ENCODE data around the gene THOP1.
"Not testable (repeated sequence)": the region's sequence is repeated elsewhere in the genome, so short reads cannot be mapped to it uniquely, and the experiment has no call there.

THOP1 gene

DNA sequence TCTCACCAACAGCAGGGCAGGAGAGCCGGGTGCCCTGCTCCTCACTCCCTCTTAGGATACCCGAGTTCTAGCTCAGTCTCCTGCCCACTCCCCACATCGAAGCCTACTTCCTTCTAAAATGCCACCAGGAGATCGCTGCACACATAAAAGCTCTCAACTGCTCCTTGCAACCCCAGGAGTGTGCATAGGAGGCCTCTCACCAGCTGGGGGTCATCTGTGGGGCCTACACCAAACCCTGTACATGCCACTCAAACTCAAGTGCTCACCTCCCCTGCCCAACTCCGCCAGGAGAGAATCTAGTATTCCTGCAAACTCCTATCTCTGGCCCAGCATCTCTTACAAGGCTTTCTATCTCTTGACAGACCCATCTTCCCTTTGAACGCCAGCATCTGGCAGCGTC is 5.0 kb upstream of the THOP1 start:
- in situ Hi-C loops (cut with MboI; ENCODE audit: low sequenced_read_pairs), result no loop called here

DNA sequence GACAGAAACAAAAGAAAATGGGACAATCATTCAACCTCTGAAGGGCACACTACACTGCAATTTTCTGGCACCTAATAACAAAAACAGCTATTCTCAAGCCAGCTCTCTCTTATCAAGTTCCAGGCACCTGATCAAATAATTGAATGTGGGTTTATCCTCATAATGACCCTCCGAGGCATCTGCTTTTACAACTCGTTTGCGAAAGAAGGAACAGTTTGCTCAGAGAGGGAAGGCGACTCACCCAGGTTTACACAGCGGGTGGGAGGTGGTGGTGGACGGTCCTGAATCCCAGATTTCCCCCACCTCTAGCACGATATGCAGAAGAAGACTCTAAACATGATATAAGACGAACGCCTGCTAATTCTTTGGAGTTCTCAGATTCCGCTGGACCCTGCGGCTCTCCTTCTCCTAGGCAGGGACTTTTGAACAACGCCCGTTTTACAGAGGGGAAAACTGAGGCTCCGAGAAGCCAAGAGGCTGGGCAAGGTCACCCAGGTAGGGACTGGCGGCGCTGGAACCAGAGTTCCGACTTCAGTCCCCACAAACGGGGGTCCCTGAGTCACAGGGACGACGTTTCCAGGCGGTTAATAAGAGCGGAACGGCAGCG is 2.9 kb upstream of the THOP1 start:
- in situ Hi-C loops (cut with MboI; ENCODE audit: low sequenced_read_pairs), result no loop called here

DNA sequence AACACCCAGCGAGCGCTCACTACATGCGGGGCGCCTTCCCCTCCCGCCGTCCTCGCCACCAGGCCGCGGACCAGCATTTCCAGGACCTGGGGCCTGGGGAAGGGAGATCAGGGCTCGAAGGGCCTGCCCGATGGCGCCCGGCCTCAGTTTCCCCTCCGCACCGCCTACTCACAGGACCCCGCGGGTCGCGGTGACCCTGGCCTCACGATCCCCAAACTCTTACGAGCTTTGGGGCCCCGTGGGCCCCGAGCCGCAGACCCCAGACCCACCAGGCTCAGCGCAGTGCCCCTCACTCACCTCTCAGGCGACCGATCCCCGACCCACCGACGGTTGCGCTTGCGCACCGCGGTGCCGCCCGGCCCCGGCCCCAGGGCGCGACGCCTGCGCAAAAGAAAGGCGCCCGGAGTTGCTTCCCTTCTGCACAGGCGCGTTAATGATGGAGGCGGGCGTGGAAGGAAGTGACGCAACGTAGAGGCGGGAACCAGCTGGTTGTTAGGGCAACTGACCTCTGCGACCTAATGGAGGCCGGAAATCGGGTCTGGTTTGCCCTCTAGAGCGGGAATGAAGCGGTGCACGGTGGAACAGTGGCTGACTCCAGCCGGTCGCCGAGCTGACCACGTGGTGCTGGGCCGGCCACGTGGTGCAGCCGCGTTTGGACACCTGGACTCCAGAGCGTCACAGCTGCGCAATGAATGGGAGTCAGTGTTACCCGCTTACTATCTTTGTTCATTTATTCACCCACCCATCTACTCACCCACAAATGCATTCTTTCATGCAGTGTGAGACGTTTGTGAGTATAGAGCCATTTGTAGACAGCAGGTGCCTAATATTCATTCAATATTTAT is 2.1 kb upstream of the THOP1 start, which contains the start of gene SGTA:
Gene SGTA, minus strand, starts transcription at position 338 of the 845 bp plus-strand sequence. CDS start 14,205 bp downstream, outside the sequence.
- in situ Hi-C loops (cut with MboI; ENCODE audit: low sequenced_read_pairs), result no loop called here

DNA sequence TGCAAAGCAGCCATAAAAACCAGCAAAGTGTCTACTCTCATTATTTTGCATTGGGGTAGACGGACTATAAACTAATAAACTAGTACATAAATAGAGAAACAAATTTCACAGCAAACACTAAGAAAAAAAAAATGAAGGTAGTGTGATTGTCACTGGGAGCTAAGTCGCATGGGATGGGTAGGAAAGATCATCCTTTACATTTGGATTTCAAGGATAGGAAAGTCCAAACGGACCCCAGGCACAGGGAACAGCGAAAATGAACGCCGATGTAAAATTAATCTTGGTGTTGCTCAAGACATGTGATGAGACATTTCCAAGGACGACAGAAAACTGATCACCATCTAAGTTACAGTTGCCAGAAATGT is 1.5 kb upstream of the THOP1 start:
- in situ Hi-C loops (cut with MboI; ENCODE audit: low sequenced_read_pairs), result no loop called here

DNA sequence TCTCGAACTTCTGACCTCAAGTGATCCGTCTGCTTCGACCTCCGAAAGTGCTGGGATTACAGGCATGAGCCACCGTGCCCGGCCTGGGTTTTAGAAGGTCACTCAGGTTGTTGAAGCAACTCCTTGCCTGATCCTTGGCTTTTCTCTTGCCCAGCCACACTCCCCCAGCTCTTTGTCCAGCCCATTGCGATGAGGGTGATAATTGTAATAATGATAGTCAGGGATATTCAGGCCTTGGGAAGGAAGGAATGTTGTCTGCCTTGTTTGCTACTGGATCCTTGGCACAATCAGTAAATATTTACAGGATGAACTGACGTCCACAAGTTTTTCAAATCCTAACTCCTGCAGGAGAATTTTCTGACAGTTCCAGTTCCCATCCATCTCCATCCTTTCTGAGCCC is 1.8 kb downstream of the THOP1 start:
- in situ Hi-C loops (cut with MboI; ENCODE audit: low sequenced_read_pairs), result no loop called here

DNA sequence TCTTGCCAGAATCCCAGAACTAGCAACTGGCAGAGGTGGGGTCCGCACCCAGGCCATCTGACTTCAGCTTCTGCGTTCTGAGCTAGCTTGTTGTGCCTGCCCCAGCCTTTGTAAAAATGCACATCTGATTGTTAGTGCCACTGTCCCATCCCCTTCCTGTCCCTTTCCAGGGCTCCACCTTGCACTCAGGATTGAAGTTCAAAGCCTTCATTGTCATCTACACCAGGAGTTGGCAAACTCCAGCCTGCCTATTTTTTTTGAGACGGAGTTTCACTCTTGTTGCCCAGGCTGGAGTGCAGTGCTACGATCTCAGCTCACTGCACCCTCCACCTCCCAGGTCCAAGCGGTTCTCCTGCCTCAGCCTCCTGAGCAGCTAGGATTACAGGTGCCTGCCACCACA is 2.9 kb downstream of the THOP1 start:
- in situ Hi-C loops (cut with MboI; ENCODE audit: low sequenced_read_pairs), result no loop called here

DNA sequence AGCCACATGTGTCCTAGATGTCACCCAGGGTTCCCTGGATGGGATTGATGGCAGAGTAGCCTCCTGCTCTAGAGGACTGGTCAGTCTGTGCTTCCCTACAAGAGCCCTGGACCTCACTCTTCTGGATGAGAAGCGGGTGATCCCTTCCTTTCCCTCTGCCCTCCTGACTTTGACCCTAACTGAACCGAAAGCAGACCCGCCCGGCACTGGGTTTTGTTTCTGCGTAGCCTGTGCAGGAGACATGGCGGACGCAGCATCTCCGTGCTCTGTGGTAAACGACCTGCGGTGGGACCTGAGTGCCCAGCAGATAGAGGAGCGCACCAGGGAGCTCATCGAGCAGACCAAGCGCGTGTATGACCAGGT is 4.9 kb downstream of the THOP1 start:
- in situ Hi-C loops (cut with MboI; ENCODE audit: low sequenced_read_pairs), result no loop called here

DNA sequence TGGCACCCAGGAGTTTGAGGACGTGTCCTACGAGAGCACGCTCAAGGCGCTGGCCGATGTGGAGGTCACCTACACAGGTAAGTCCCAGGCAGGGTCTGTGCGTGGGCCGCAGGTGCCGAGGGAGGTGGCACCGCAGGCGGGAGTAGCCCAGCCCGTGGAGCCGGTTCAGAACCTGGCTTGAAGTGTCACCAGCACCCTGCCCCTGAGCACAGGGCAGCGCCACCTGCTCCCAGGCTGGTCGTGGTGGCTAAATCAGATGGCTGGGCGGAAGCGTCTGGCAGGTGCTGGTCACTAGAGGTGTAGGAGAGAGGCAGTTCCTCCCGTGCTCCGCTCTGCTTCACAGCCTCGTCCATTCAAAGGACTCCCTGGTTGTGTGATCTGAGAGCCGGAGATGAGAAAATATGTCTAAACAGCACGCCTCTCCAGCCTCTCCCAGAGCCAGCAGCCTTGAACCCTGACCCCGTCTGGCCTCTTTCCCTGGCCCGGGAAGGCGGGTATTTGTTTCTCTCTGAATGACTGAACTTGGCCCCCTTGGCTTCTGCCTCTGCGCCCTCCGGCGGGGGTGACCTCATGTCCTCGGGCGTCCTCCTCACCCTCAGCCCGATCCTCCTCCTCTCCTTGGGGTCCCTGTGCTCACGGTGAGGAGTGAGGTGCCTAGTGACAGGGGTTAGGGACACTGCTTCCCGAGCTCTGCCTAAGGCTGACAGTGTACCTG is 5.4 kb downstream of the THOP1 start:
- in situ Hi-C loops (cut with MboI; ENCODE audit: low sequenced_read_pairs), result no loop called here

DNA sequence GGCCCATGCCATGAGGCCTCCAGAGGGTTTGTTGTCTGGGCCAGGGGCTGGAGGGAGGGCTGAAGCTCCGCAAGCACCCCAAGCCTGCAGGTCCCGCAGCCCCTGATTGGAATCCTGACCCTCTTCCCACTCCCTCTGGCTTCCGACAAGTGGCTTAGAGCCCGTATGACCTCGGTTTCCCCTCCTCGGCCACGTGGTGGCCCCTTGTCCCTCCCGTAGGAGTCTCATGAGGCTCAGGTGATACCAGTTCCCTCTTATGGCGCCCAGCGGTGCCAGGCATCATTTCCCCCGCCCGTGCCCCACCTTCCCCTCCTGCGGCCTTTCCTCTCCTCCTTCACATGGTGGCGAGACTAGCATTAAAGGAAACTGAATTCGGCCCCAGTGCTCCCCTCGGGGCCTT is 6.1 kb downstream of the THOP1 start:
- in situ Hi-C loops (cut with MboI; ENCODE audit: low sequenced_read_pairs), result no loop called here

DNA sequence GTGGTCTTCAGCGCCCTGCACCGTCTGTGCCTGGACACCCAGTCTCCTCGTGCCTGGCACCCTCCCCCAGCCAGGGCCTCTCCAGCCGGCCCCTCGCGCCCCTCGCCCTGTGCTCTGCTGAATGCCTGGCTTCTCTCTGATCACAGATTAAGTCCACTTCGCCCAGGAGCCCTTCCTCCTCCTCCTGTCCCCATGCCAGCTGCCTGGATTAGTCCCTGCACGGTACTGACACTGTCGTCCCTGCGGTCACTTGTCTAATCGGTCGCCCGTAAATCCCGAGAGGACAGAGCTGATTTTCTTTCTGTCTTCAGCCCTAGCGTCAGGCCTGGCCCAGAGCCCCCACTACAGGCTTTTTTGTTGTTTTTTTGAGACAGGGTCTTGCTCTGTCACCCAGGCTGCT is 6.6 kb downstream of the THOP1 start:
- in situ Hi-C loops (cut with MboI; ENCODE audit: low sequenced_read_pairs), result no loop called here

DNA sequence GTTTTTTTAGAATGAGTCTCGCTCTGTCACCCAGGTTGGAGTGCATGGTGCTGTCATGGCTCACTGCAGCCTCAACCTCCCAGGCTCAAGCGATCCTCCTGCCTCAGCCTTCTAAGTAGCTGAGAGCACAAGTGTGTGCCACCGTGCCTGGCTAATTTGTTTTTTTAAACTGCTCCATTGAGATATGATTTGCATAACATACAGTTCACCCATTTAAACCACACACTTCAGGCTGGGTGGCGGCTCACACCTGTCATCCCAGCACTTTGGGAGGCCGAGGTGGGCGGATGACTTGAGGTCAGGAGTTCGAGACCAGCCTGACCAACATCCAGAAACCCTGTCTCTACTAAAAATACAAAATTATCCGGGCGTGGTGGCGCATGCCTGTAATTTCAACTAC is 7.4 kb downstream of the THOP1 start:
- in situ Hi-C loops (cut with MboI; ENCODE audit: low sequenced_read_pairs), result not testable (repeated sequence)

DNA sequence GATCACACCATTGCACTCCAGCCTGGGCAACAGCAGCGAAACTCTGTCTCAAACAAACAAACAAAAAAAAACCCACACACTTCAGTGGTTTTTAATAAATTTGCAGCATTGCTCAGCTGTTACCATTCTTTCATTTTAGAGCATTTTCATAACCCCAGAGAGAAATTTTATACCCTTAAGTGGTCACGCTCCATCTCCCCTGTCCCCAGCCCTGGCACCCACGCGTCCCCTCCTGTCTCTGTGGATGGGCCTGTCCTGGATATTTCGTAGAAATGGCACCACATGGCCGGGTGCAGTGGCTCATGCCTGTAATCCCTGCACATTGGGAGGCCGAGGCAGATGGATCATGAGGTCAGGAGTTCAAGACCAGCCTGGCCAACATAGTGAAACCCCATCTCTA is 7.8 kb downstream of the THOP1 start:
- in situ Hi-C loops (cut with MboI; ENCODE audit: low sequenced_read_pairs), result no loop called here

DNA sequence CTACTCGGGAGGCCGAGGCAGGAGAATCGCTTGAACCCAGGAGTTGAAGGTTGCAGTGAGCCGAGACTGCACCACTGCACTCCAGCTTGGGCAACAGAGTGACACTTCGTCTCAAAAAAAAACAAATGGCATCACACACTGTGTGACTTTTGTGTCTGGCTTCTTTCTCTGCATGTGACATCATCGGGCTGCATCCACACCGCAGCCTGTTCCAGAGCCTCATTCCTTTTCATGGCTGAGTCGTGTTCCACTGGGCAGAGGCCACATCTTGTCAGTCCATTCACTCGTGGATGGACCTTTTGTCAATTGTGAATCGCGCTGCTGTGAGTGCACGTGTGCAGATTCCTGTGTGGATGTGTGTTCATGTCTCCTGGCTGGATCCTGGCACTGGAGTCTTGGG is 8.3 kb downstream of the THOP1 start:
- in situ Hi-C loops (cut with MboI; ENCODE audit: low sequenced_read_pairs), result no loop called here

DNA sequence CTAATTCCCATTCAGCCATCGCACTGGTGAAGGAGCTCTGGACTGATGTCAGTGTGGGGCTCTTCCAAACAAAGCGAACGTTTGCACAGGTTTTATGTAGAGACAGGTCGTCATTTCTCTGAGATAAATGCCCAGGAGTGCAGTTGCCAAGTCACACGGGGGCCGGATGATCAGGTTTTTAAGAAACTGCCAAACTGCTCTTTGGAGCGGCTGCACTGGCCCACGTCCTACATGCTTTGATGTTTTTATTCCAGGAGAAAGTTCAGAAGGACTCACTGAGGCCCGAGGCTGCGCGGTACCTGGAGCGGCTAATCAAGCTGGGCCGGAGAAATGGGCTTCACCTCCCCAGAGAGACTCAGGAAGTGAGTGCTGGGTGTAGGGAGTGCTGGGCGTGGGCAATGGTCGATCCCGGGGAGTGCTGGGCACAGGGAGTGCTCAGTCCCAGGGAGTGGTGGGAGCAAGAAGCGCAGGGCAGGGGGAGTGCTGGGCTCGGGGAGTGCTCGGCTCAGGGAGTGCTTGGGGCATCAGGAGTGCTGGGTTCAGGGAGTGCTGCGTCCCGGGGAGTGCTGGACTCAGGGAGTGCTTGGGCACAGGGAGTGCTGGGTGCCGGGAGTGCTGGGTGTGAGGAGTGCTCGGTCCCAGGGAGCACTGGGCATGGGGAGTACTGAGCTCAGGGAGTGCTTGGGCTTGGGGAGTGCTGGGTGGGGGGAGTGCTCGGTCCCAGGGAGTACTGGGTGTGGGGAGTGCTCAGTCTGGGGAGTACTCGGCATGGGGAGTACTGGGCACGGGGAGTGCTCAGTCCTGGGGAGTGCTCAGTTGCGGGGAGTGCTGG is 10.7 kb downstream of the THOP1 start:
- in situ Hi-C loops (cut with MboI; ENCODE audit: low sequenced_read_pairs), result no loop called here

DNA sequence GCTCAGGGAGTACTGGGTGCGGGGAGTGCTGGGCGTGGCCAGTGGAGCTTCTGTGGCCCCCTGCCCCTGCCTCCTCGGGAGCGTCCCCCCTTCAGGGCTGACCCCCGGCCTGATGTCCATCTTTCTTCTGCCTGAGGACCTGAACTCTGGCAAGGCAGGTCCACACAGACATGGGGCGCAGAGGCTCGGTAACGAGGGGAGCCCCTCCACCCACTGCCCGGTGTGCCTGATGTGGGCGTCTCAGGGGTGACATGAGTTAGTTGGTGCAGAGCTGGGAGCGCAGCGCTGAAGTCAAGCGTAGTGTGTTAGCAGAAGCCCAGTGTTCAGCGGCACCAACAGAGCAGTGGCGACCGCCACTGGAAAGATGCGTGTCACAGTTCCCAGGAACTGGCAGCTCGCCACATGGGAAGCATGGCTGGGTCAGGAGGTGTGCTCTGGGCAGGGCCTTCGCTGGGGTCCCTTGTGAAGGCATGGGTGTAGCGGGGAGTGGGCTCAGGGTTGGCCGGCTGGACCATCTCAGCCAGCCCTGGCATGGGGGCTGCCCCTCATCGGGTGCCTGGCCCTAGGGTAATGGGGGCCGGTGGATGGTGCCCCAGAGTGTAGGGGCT is 11.5 kb downstream of the THOP1 start:
- in situ Hi-C loops (cut with MboI; ENCODE audit: low sequenced_read_pairs), result no loop called here

DNA sequence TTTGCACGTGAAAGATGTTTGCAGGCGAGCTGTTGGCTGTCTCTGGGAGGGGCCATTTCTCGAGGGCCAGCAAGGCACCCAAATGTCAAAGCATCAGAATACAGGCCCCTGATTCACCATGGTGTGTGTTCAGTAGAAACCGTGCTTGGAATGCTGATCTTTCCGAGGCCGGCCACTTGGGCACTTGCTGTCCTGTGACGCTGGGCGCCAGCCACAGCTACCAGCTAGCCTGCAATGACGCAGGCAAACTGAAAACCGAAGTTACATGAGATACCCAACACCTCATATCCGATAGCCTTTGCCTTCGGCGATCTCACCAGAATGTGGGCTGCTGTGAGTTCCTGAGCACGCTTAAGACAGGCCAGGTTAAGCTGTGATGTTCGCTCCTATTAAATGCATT is 12.0 kb downstream of the THOP1 start:
- in situ Hi-C loops (cut with MboI; ENCODE audit: low sequenced_read_pairs), result no loop called here

DNA sequence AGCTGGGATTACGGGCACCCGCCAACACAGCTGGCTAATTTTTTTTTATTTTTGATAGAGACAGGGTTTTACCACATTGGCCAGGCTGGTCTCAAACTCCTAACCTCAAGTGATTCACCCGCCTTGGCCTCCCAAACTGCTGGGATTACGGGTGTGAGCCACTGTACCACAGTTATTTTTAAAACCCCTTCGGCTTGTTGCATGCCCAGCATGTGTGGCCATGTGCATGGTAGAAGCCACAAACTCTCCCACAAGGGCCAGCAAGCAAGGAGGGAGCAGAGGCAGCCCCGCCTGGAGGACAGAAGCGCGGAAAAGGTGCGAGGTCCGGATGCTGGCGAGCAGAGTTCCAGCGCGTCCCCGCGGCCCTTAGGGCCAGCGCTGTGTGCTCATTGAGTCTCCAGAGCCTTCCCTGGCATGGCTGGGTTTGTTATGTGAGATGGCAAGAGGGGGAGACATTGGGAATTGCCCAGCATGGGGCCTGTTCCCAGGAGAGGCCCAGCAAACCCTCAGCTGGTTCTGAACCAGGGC is 12.9 kb downstream of the THOP1 start:
- in situ Hi-C loops (cut with MboI; ENCODE audit: low sequenced_read_pairs), result no loop called here

DNA sequence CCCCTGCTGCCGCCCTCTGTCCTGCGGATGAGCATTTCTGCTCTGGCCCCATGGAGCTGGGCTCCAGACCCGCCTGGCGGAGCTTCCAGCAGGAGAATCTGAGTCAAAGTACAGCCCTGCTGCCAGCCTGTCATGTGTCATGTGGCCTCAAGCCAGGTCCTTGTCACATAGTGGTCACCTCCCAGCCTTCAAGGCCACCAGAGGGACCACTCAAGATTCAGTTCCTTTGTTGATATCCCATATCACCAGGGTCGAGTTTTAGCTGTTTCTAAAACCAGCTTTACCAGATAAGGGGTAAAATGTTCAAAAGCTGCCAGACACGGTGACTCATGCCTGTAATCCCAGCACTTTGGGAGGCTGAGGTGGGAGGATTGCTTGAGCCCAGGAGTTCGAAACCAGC is 13.4 kb downstream of the THOP1 start:
- in situ Hi-C loops (cut with MboI; ENCODE audit: low sequenced_read_pairs), result no loop called here

DNA sequence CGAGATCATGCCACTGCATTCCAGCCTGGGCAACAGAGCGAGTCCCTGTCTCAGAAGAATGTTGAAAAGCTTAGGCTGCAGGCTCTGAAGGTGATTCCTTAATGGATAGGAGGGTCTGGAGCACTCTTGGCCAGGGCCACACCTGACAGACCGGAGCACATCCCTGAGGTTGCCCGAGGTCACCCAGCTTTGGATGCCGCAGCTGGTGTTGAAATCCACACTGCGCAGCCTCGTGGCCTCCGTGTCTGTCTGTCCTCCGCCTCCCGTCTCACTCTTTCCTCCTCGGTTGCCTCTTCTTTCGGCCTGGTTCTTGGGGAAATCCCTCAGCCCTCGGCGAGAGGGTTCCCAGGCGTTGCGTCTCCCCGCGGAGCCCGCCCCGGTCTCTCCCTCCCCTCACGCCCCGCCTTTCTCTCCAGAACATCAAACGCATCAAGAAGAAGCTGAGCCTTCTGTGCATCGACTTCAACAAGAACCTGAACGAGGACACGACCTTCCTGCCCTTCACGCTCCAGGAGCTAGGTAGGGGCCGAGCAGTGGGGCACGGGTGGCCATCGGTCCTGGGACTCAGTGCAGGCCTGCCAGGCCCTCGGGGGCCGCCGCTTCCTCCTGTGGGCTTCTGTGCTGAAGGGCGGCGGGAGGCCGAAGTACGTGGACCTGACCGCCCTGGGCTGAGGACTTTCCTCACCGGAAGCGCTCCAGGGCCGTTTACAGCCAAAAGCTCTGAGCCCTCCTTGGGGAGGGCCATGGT is 14.1 kb downstream of the THOP1 start:
- in situ Hi-C loops (cut with MboI; ENCODE audit: low sequenced_read_pairs), result no loop called here

DNA sequence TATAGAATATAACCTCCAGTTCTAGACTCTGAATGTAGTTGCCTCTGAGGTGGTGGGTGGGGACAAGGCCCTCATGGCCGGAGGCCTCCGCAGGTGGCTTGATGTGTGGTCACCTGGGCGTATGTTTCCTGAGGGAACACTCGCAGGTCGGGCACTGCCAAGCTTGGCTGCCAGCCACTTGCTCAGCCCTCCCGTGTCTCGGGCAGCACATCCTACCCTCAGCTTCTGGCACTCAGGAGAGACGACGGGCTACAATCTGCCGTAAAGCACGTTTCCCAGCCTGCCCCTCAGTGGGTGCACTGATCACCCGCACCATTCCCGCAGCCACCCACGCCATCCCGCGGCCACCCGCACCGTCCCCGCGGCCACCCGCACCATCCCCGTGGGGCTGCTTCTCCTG is 15.2 kb downstream of the THOP1 start:
- in situ Hi-C loops (cut with MboI; ENCODE audit: low sequenced_read_pairs), result no loop called here
